GM19395 (cell line): Measurements from ENCODE around the gene TRIM49D2.
"Not testable (repeated sequence)": the region's sequence is repeated elsewhere in the genome, so short reads cannot be mapped to it uniquely, and the experiment has no call there.

ENCODE experiments used
- ATAC-seq: cut with Tn5 transposase; IDR thresholded peaks from one replicate; pipeline ENCODE4 v1.9.1; 2021; ENCODE audit warnings: mild to moderate bottlenecking, moderate library complexity; ENCODE audit not compliant: unreplicated experiment

TRIM49D2 gene

GRCh38 chr11:89923764-89924163, at the start of gene TRIM49D2:
Gene TRIM49D2 (plus strand): TSS chr11:89924064. CDS start chr11:89926762, 2,698 bp downstream.
- not testable (repeated sequence) for ATAC-seq

- ATAC-seq, result not testable (repeated sequence)
Measured at GRCh38 chr11:89877511-89877910, 46.4 kb upstream of the TRIM49D2 start.

GRCh38 chr11:89893245-89893644, 30.6 kb upstream of the TRIM49D2 start:
- not testable (repeated sequence) for ATAC-seq

GRCh38 chr11:89900809-89901208, 23.1 kb upstream of the TRIM49D2 start:
- ATAC-seq, result not testable (repeated sequence)

- ATAC-seq, result no peak
Measured at GRCh38 chr11:89922195-89922660, 1.6 kb upstream of the TRIM49D2 start, which contains the start of gene TRIM49D1. Gene TRIM49D1 (minus strand): TSS chr11:89922245. CDS start chr11:89917710, 4,535 bp downstream.

- not testable (repeated sequence) for ATAC-seq
Measured at GRCh38 chr11:89960833-89961232, 37.0 kb downstream of the TRIM49D2 start.

GRCh38 chr11:89965737-89966136, 41.9 kb downstream of the TRIM49D2 start, which contains the start of gene TRIM64:
Gene TRIM64 (plus strand): TSS chr11:89966037. CDS start chr11:89968504, 2,467 bp downstream.
- not testable (repeated sequence) for ATAC-seq
